B cell (primary cell): ENCODE measurements around the gene FMNL2. TPM values are rescaled to one million over a fixed set of nuclear protein-coding genes. Genes with fewer than 3 reads are reported as not detected.

Source experiments
- ATAC-seq: fragments of 200-7000 bp; cut with Tn5 transposase; one replicate; pipeline ENCODE4 v1.10.0; 2021; ENCODE audit warnings: low read depth, mild to moderate bottlenecking, moderate number of reproducible peaks, moderate library complexity
- CTCF ChIA-PET: fragments of 350-600 bp; sonication (Branson Sonifier 250); formaldehyde crosslinking; loops from one replicate; lab custom pipeline; 2021; ENCODE audit warnings: antibody characterized with exemption, inconsistent platforms; lab: Charles Lee
- POLR2A ChIA-PET: fragments of 350-600 bp; sonication (Branson Sonifier 250); formaldehyde crosslinking; loops from one replicate; lab custom pipeline; 2021; ENCODE audit warnings: antibody characterized with exemption; lab: Charles Lee
- DNase-seq: peaks from one replicate; pipeline ENCODE4 v3.0.0; 2013
- H2AFZ ChIP-seq: 2 replicates; pipeline ENCODE4 v1.6.1; 2012; ENCODE audit warnings: mild to moderate bottlenecking, low read depth, low read length; ENCODE audit not compliant: insufficient read depth, poor library complexity, severe bottlenecking
- H3K27ac ChIP-seq, 2 donors: 1 replicate in 1 of 2; 2 replicates in 1 of 2; pipeline ENCODE4 v1.5.1; 2012 to 2013; ENCODE audit warnings: low read length in 2 of 2, mild to moderate bottlenecking in 2 of 2, moderate library complexity in 1 of 2
- H3K27me3 ChIP-seq, 4 experiments: fragments of 200-600 bp in 1 of 4; sonication (generic) in 1 of 4; replicated peaks in 1 of 4; 1 replicate in 2 of 4; 2 replicates in 2 of 4; pipeline versions ENCODE4 v1.6.1 to v1.7.0; 2013 to 2016; ENCODE audit warnings: low read length in 3 of 4, mild to moderate bottlenecking in 2 of 4, mixed read lengths in 1 of 4, moderate library complexity in 1 of 4; ENCODE audit not compliant: insufficient read depth in 4 of 4, control insufficient read depth in 3 of 4; ENCODE audit errors: control extremely low read depth in 1 of 4
- H3K36me3 ChIP-seq, 2 experiments: replicated peaks in 1 of 2; 1 replicate in 1 of 2; 2 replicates in 1 of 2; pipeline versions ENCODE4 v1.6.1 to v1.7.1; 2013; ENCODE audit warnings: low read length in 1 of 2; ENCODE audit not compliant: insufficient read depth in 2 of 2, control insufficient read depth in 1 of 2; ENCODE audit errors: control extremely low read depth in 1 of 2, extremely low read depth in 1 of 2
- H3K4me1 ChIP-seq, 2 donors: fragments of 200-600 bp in 1 of 2; sonication (generic) in 1 of 2; 1 replicate in 1 of 2; 2 replicates in 1 of 2; pipeline versions ENCODE4 v1.5.1 to v1.6.1; 2013 to 2017; ENCODE audit warnings: low read length in 2 of 2; ENCODE audit not compliant: control insufficient read depth in 2 of 2, insufficient read depth in 2 of 2
- H3K4me2 ChIP-seq: replicated peaks from 2 replicates; pipeline ENCODE3; 2012; ENCODE audit warnings: mild to moderate bottlenecking, low read depth, low read length; ENCODE audit not compliant: poor library complexity, severe bottlenecking
- H3K4me3 ChIP-seq, 5 experiments: fragments of 200-600 bp in 1 of 5; sonication (generic) in 1 of 5; 1 replicate in 3 of 5; 2 replicates in 2 of 5; pipeline versions ENCODE4 v1.5.1 to v1.7.0; 2011 to 2016; ENCODE audit warnings: low read length in 4 of 5, mild to moderate bottlenecking in 4 of 5, low read depth in 2 of 5, control low read depth in 1 of 5, moderate library complexity in 1 of 5; ENCODE audit not compliant: insufficient read depth in 1 of 5; ENCODE audit errors: control extremely low read depth in 1 of 5, extremely low read depth in 1 of 5
- H3K79me2 ChIP-seq: fragments of 200-600 bp; sonication (generic); one replicate; pipeline ENCODE4 v1.6.0; 2016; ENCODE audit warnings: low read length; ENCODE audit not compliant: control insufficient read depth, insufficient read depth
- H3K9ac ChIP-seq: fragments of 200-600 bp; sonication (generic); 2 replicates; pipeline ENCODE4 v1.6.1; 2017; ENCODE audit warnings: mild to moderate bottlenecking, low read length, moderate library complexity
- H3K9me3 ChIP-seq, 3 donors: one replicate each; pipeline versions ENCODE4 v1.6.1 to v1.7.1; 2013; ENCODE audit warnings: low read length in 2 of 3; ENCODE audit not compliant: control insufficient read depth in 2 of 3, insufficient read depth in 1 of 3; ENCODE audit errors: control extremely low read depth in 1 of 3
- H4K20me1 ChIP-seq: 2 replicates; pipeline ENCODE4 v1.6.0; 2012; ENCODE audit warnings: mild to moderate bottlenecking, low read length; ENCODE audit not compliant: insufficient read depth, control insufficient read depth, poor library complexity, severe bottlenecking
- H3K27ac Mint-ChIP-seq: one replicate; pipeline ENCODE4 v1.8.0; 2021; ENCODE audit warnings: mixed read lengths
- H3K27me3 Mint-ChIP-seq: one replicate; pipeline ENCODE4 v1.8.0; 2021; ENCODE audit warnings: mixed read lengths
- H3K4me1 Mint-ChIP-seq: one replicate; pipeline ENCODE4 v1.8.0; 2021; ENCODE audit warnings: mixed read lengths
- H3K4me3 Mint-ChIP-seq: one replicate; pipeline ENCODE4 v1.8.0; 2021; ENCODE audit warnings: mixed read lengths
- H3K9me3 Mint-ChIP-seq: one replicate; pipeline ENCODE4 v1.8.0; 2022; ENCODE audit warnings: mixed read lengths; ENCODE audit not compliant: insufficient read depth
- CTCF ChIP-seq: fragments of 200-600 bp; IDR thresholded peaks from one replicate; pipeline ENCODE4 v1.8.0; 2022; ENCODE audit warnings: antibody characterized with exemption, mild to moderate bottlenecking
- EZH2 ChIP-seq: IDR thresholded peaks from 2 replicates; pipeline ENCODE4 v1.6.1; 2012; ENCODE audit warnings: borderline replicate concordance, low read depth, mild to moderate bottlenecking, moderate library complexity, low read length; ENCODE audit not compliant: insufficient read depth, poor library complexity, severe bottlenecking
- WGBS: methylation state at CpG from one replicate; pipeline ENCODE4 v1.1.5; 2013; ENCODE audit warnings: missing lambda C conversion rate; ENCODE audit not compliant: insufficient coverage; 5-methylcytosine and 5-hydroxymethylcytosine counted together
- intact Hi-C: fragments of 100-400 bp; cut with micrococcal nuclease; formaldehyde crosslinking; loops from one replicate; pipeline ENCODE4 v1.10.0; 2022
- polyA plus RNA-seq: library from polyadenylated mRNA; depleted of rRNA; stranded (reverse); fragments of >200 nt; gene quantifications from 2 replicates; pipeline ENCODE4 v1.2.3, GENCODE V29; 2012
- total RNA-seq, 2 donors: library from RNA; stranded (reverse); fragments of 120-200 nt in 1 of 2; gene quantifications; 1 replicate in 1 of 2; 2 replicates in 1 of 2; pipeline versions ENCODE4 v1.2.3 to v1.2.4, GENCODE V29; 2013 to 2022

The FMNL2 gene
- total and polyA plus RNA-seq, 2 donors (not counting 1 experiment from before 2014, with no cell fraction given), result 0.73 to 8.8 TPM

GRCh38 chr2:152501666-152502065 lies 166.7 kb downstream of the FMNL2 start:
- Histone ChIP-seq H4K20me1 (no peaks in the 10 kb centered on the region), H3K27me3 (no peaks in the 10 kb centered on the region), H3K27ac (no peak overlapping the region), H3K36me3 (no peaks in the 10 kb centered on the region), H3K9me3 (peaks cover 0 to 5% (median 2%) of the 10 kb centered on the region in 3 donors), H3K4me3 (no peak overlapping the region), H3K9ac (no peak overlapping the region), H3K4me1 (peaks cover 0 to 6% of the 10 kb centered on the region in 2 donors), H2AFZ (no peak overlapping the region), H3K79me2 (no peaks in the 10 kb centered on the region), H3K4me2 (no peak overlapping the region)
- intact Hi-C loops, result no loop called here
- Mint-ChIP-seq H3K4me3 (no peak overlapping the region), H3K4me1 (peaks cover 28% of the 10 kb centered on the region), H3K9me3 (no peaks in the 10 kb centered on the region), H3K27ac (no peak overlapping the region), H3K27me3 (no peaks in the 10 kb centered on the region)
- ChIA-PET CTCF (no interaction called here), POLR2A (no interaction called here)
- ATAC-seq (no peak), DNase-seq (no peak)
- whole genome bisulfite sequencing, result 100% methylated on average over 4 of the region's 5 CpGs
- TF ChIP-seq CTCF (no peak), EZH2 (no peak)

- Histone ChIP-seq H3K4me1 (peaks cover 0 to 6% of the 10 kb centered on the region in 2 donors), H3K36me3 (no peaks in the 10 kb centered on the region), H3K4me3 (no peak overlapping the region), H3K79me2 (no peaks in the 10 kb centered on the region), H3K9ac (no peak overlapping the region), H3K27me3 (no peaks in the 10 kb centered on the region), H3K9me3 (peaks cover 0 to 5% (median 0%) of the 10 kb centered on the region in 3 donors), H2AFZ (no peak overlapping the region), H4K20me1 (no peaks in the 10 kb centered on the region), H3K4me2 (no peak overlapping the region), H3K27ac (no peak overlapping the region)
- no peak overlapping the region for H3K27ac Mint-ChIP-seq
- 80% methylated on average over 1 of the region's 3 CpGs for WGBS
- no peaks in the 10 kb centered on the region for H3K9me3 Mint-ChIP-seq
- H3K4me3 Mint-ChIP-seq, result no peak overlapping the region
- ChIA-PET POLR2A (no interaction called here), CTCF (no interaction called here)
- intact Hi-C loops, result no loop called here
- peaks cover 10% of the 10 kb centered on the region for H3K4me1 Mint-ChIP-seq
- no peak for DNase-seq
- TF ChIP-seq EZH2 (no peak), CTCF (no peak)
- ATAC-seq, result no peak
- no peaks in the 10 kb centered on the region for H3K27me3 Mint-ChIP-seq
Observed at GRCh38 chr2:152504618-152505017, 169.6 kb downstream of the FMNL2 start.
